Prostate gland (tissue), 2 donors: ENCODE results near the gene EPB41L5. TPM values are rescaled to one million over a fixed set of nuclear protein-coding genes. Genes with fewer than 3 reads are reported as not detected.
"Not testable (repeated sequence)": the region's sequence is repeated elsewhere in the genome, so short reads cannot be mapped to it uniquely, and the experiment has no call there.

Experiments
- DNase-seq: peaks from one replicate; pipeline ENCODE4 v3.0.0-alpha.2; 2019; ENCODE audit warnings: low spot score
- H3K27ac ChIP-seq, 2 donors: fragments of 200-600 bp; sonication (generic); 2 replicates each; pipeline ENCODE4 v1.5.1; 2017 to 2019
- H3K27me3 ChIP-seq: fragments of 200-600 bp; sonication (generic); replicated peaks from 2 replicates; pipeline ENCODE4 v1.5.1; 2019; ENCODE audit not compliant: insufficient read depth
- H3K36me3 ChIP-seq, 2 donors: fragments of 200-600 bp; sonication (generic); 1 replicate in 1 of 2; 2 replicates in 1 of 2; pipeline versions ENCODE4 v1.5.1 to v1.8.1; 2017 to 2019
- H3K4me1 ChIP-seq: fragments of 200-600 bp; sonication (generic); replicated peaks from 2 replicates; pipeline ENCODE4 v1.5.1; 2019
- H3K4me3 ChIP-seq, 2 donors: fragments of 200-600 bp; sonication (generic); 2 replicates each; pipeline ENCODE4 v1.5.1; 2017 to 2019
- H3K9me3 ChIP-seq: fragments of 200-600 bp; sonication (generic); 2 replicates; pipeline ENCODE4 v1.5.1; 2017
- POLR2A ChIP-seq: fragments of 450-650 bp; IDR thresholded peaks from one replicate; pipeline ENCODE4 v1.6.1; 2016; ENCODE audit warnings: antibody characterized with exemption, mild to moderate bottlenecking
- POLR2AphosphoS5 ChIP-seq: sonication (generic); formaldehyde crosslinking; IDR thresholded peaks from one replicate; pipeline ENCODE4 v1.6.1; 2017; ENCODE audit warnings: antibody characterized with exemption
- WGBS: methylation state at CpG from one replicate; pipeline ENCODE4 v1.1.5; 2018; 5-methylcytosine and 5-hydroxymethylcytosine counted together
- intact Hi-C: fragments of 100-400 bp; cut with DNase I; formaldehyde crosslinking; loops from one replicate; pipeline ENCODE4 v1.14.2; 2022
- total RNA-seq, 2 donors: library from RNA; depleted of rRNA; stranded (reverse); fragments of >200 nt; gene quantifications; one replicate each; pipeline ENCODE4 v1.1.0, GENCODE V29; 2016
- TF ChIP-seq, protein P1 (sequence below), 4 experiments: fragments of 200-600 bp in 2 of 4; fragments of 450-650 bp in 2 of 4; sonication (generic) in 2 of 4; IDR thresholded peaks; 1 replicate in 3 of 4; 2 replicates in 1 of 4; pipeline ENCODE4 v1.5.1; 2016 to 2019; ENCODE audit warnings: antibody characterized with exemption in 4 of 4, mild to moderate bottlenecking in 2 of 4, moderate library complexity in 2 of 4

EPB41L5 gene
- total RNA-seq, 2 donors from 2014 or later: 37.1 to 51.1 TPM

GRCh38 chr2:120189189-120189588 lies 176.3 kb downstream of the EPB41L5 start:
- TF ChIP-seq, protein P1, sequence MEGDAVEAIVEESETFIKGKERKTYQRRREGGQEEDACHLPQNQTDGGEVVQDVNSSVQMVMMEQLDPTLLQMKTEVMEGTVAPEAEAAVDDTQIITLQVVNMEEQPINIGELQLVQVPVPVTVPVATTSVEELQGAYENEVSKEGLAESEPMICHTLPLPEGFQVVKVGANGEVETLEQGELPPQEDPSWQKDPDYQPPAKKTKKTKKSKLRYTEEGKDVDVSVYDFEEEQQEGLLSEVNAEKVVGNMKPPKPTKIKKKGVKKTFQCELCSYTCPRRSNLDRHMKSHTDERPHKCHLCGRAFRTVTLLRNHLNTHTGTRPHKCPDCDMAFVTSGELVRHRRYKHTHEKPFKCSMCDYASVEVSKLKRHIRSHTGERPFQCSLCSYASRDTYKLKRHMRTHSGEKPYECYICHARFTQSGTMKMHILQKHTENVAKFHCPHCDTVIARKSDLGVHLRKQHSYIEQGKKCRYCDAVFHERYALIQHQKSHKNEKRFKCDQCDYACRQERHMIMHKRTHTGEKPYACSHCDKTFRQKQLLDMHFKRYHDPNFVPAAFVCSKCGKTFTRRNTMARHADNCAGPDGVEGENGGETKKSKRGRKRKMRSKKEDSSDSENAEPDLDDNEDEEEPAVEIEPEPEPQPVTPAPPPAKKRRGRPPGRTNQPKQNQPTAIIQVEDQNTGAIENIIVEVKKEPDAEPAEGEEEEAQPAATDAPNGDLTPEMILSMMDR (IDR thresholded peaks at IDR 0.05): no peak
- TF ChIP-seq POLR2A (no peak), POLR2AphosphoS5 (no peak)
- H3K27ac ChIP-seq: no peak overlapping the region
- H3K27me3 ChIP-seq: no peaks in the 10 kb centered on the region
- intact Hi-C loops: no loop called here
- H3K36me3 ChIP-seq: no peaks in the 10 kb centered on the region
- no peaks in the 10 kb centered on the region for H3K9me3 ChIP-seq
- no peak overlapping the region for H3K4me3 ChIP-seq
- 72% methylated on average over 1 of the region's 1 CpG for WGBS
- no peaks in the 10 kb centered on the region for H3K4me1 ChIP-seq
- DNase-seq: no peak

DNA sequence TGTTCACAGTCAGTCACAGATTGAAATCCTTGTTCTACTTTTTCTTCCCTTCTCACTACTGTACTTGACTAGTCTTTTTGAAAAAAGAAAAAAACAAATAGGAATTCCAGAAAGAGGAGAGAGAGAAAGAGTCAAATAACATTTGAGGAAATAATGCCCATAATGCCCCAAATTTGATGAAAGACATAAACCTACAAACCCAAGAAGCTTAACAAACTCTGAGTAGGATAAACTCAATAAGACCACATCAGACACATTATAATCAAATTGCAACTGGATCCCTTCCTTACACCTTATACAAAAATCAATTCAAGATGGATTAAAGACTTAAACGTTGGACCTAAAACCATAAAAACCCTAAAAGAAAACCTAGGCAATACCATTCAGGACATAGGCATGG lies 179.4 kb downstream of the EPB41L5 start:
- no peaks in the 10 kb centered on the region for H3K4me1 ChIP-seq
- no peaks in the 10 kb centered on the region for H3K9me3 ChIP-seq
- H3K4me3 ChIP-seq: no peak overlapping the region
- TF ChIP-seq POLR2A (no peak), POLR2AphosphoS5 (no peak)
- TF ChIP-seq, protein P1 (IDR thresholded peaks at IDR 0.05): no peak
- intact Hi-C loops: no loop called here
- H3K27ac ChIP-seq: no peak overlapping the region
- H3K27me3 ChIP-seq: no peaks in the 10 kb centered on the region
- no peak for DNase-seq
- no peaks in the 10 kb centered on the region for H3K36me3 ChIP-seq
- 68% methylated on average over 1 of the region's 1 CpG for WGBS

- no peak overlapping the region for H3K27ac ChIP-seq
- H3K9me3 ChIP-seq: no peaks in the 10 kb centered on the region
- no peaks in the 10 kb centered on the region for H3K36me3 ChIP-seq
- intact Hi-C loops: no loop called here
- DNase-seq: no peak
- TF ChIP-seq POLR2A (no peak), POLR2AphosphoS5 (no peak)
- TF ChIP-seq, protein P1 (IDR thresholded peaks at IDR 0.05): no peak
- H3K4me1 ChIP-seq: no peaks in the 10 kb centered on the region
- 100% methylated on average over 1 of the region's 1 CpG for WGBS
- H3K27me3 ChIP-seq: no peaks in the 10 kb centered on the region
- H3K4me3 ChIP-seq: no peak overlapping the region
These were observed 182.7 kb downstream of the EPB41L5 start for GRCh38 chr2:120195553-120195952.

DNA sequence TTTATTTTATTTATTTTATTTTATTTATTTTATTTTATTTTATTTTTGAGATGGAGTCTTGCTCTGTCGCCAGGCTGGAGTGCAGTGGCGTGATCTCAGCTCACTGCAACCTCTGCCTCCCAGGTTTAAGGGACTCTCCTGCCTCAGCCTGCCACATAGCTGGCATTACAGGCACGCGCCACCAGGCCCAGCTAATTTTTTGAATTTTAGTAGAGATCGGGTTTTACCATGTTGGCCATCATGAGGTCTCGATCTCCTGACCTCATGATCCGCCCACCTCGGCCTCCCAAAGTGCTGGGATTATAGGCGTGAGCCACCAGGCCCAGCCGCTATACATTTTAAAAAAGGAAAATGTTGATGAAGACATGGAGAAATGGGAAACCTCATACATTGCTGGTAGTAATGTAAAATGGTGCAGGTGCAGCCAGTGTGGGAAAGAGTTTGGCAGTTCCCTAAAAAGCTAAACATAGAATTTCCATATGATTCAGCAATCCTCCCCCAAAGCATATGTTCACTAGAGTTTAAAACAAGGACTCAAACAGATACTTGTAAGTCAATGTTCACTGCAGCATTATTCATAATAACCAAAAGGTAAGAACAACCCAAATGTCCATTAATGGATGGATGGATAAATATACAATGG lies 187.1 kb downstream of the EPB41L5 start:
- H3K4me1 ChIP-seq, intact Hi-C loops, H3K27me3 ChIP-seq, H3K4me3 ChIP-seq, DNase-seq, H3K9me3 ChIP-seq, H3K27ac ChIP-seq, H3K36me3 ChIP-seq: not testable (repeated sequence)
- 96% methylated on average over 10 of the region's 10 CpGs for WGBS

GRCh38 chr2:120203251-120204021 lies 190.6 kb downstream of the EPB41L5 start:
- Histone ChIP-seq H3K4me1 (no peaks in the 10 kb centered on the region), H3K4me3 (no peak overlapping the region), H3K27me3 (no peaks in the 10 kb centered on the region), H3K9me3 (no peaks in the 10 kb centered on the region), H3K36me3 (no peaks in the 10 kb centered on the region), H3K27ac (no peak overlapping the region)
- TF ChIP-seq POLR2AphosphoS5: no peak
- TF ChIP-seq POLR2A: no peak
- TF ChIP-seq, protein P1 (IDR thresholded peaks at IDR 0.05): no peak
- DNase-seq: no peak
- intact Hi-C loops: no loop called here
- 46% methylated on average over 10 of the region's 10 CpGs for WGBS
